Ammon's horn (tissue), 1 donor: ENCODE data around the gene NOX5.
"Not testable (repeated sequence)": the region's sequence is repeated elsewhere in the genome, so short reads cannot be mapped to it uniquely, and the experiment has no call there.

Experiments used
- DNase-seq: peaks from one replicate; pipeline ENCODE4 v3.0.0-alpha.2; 2016; ENCODE audit warnings: low spot score

Gene NOX5

GRCh38 chr15:69014454-69014853, at the start of gene NOX5:
Gene NOX5 (plus strand): TSS chr15:69014695. CDS start chr15:69014736, 41 bp downstream.
- no peak for DNase-seq

- DNase-seq, result no peak
Measured at GRCh38 chr15:68966996-68967395, 47.5 kb upstream of the NOX5 start.

- DNase-seq, result no peak
Measured at GRCh38 chr15:68967948-68968347, 46.5 kb upstream of the NOX5 start.

GRCh38 chr15:68969298-68969697, 45.2 kb upstream of the NOX5 start:
- DNase-seq, result no peak

GRCh38 chr15:68972201-68973065, 42.1 kb upstream of the NOX5 start:
- no peak for DNase-seq

GRCh38 chr15:68975651-68976160, 38.8 kb upstream of the NOX5 start:
- DNase-seq, result not testable (repeated sequence)

GRCh38 chr15:68977426-68977825, 37.1 kb upstream of the NOX5 start:
- not testable (repeated sequence) for DNase-seq

GRCh38 chr15:68979006-68979405, 35.5 kb upstream of the NOX5 start:
- DNase-seq, result peak; percentile 49

- no peak for DNase-seq
Measured at GRCh38 chr15:68979816-68980215, 34.7 kb upstream of the NOX5 start.

GRCh38 chr15:68980786-68981185, 33.7 kb upstream of the NOX5 start:
- DNase-seq, result no peak

GRCh38 chr15:68981941-68982340, 32.6 kb upstream of the NOX5 start:
- DNase-seq, result peak; percentile 14

- DNase-seq, result no peak
Measured at GRCh38 chr15:68982976-68983563, 31.4 kb upstream of the NOX5 start.

GRCh38 chr15:68983961-68984481, 30.5 kb upstream of the NOX5 start:
- no peak for DNase-seq

- no peak for DNase-seq
Measured at GRCh38 chr15:68984586-68984985, 29.9 kb upstream of the NOX5 start.

- no peak for DNase-seq
Measured at GRCh38 chr15:68985361-68985891, 29.1 kb upstream of the NOX5 start.

- no peak for DNase-seq
Measured at GRCh38 chr15:68986322-68986721, 28.2 kb upstream of the NOX5 start.

GRCh38 chr15:68987120-68987519, 27.4 kb upstream of the NOX5 start:
- DNase-seq, result no peak

GRCh38 chr15:68987676-68988075, 26.8 kb upstream of the NOX5 start:
- DNase-seq, result no peak

GRCh38 chr15:68989541-68990230, 24.8 kb upstream of the NOX5 start:
- no peak for DNase-seq

- no peak for DNase-seq
Measured at GRCh38 chr15:68990231-68990991, 24.1 kb upstream of the NOX5 start.

GRCh38 chr15:68990992-68991500, 23.4 kb upstream of the NOX5 start:
- DNase-seq, result peak; percentile 48
